GM12878 (cell line): Measurements from ENCODE around the gene SUCO. TPM values are rescaled to one million over a fixed set of nuclear protein-coding genes. Genes with fewer than 3 reads are reported as not detected.

Source experiments
- ATAC-seq: fragments of 200-7000 bp; cut with Tn5 transposase; 3 replicates; pipeline ENCODE4 v1.9.1; 2020; ENCODE audit warnings: mild to moderate bottlenecking, moderate library complexity
- BruUV-seq: library from RNA; stranded (reverse); fragments of 400-500 nt; replicated peaks from 2 replicates; lab custom pipeline; 2021; lab: Mats Ljungman, UMichigan
- CTCF ChIA-PET: fragments of 300-600 bp; sonication (Branson Sonifier 250); formaldehyde crosslinking; extraction: SDS; loops from one replicate; lab custom pipeline; 2021; ENCODE audit warnings: inconsistent platforms; lab: Yijun Ruan, JAX
- POLR2A ChIA-PET: fragments of 350-600 bp; formaldehyde crosslinking; extraction: SDS; loops from one replicate; lab custom pipeline; 2021; ENCODE audit warnings: inconsistent platforms; lab: Charles Lee
- RAD21 ChIA-PET: fragments of 300-600 bp; sonication (Branson Sonifier 250); formaldehyde crosslinking; loops from one replicate; lab custom pipeline; 2023; ENCODE audit warnings: antibody characterized with exemption; ENCODE audit not compliant: unreplicated experiment; lab: Charles Lee
- SMC1A ChIA-PET: fragments of 300-600 bp; sonication (Branson Sonifier 250); formaldehyde crosslinking; loops from one replicate; lab custom pipeline; 2023; ENCODE audit not compliant: unreplicated experiment, uncharacterized antibody; lab: Charles Lee
- DNase-seq: peaks from one replicate; pipeline ENCODE4 v3.0.0-alpha.2; 2011; ENCODE audit warnings: low read depth, low spot score
- FAIRE-seq: peaks from 3 replicates; lab custom pipeline; 2011; peaks lifted over from hg19 to GRCh38; lab: Jason Lieb, UNC
- H2AFZ ChIP-seq: 2 replicates; pipeline ENCODE4 v1.6.0; 2011; ENCODE audit warnings: low read depth, low read length, control low read depth; ENCODE audit not compliant: control insufficient read depth
- H3K27ac ChIP-seq: 2 replicates; pipeline ENCODE4 v1.5.1; 2011; ENCODE audit warnings: control low read depth; ENCODE audit not compliant: control insufficient read depth, insufficient read depth
- H3K27me3 ChIP-seq, 2 experiments: replicated peaks in 1 of 2; 2 replicates each; pipeline versions ENCODE4 v1.6.0 to v1.6.1; 2011; ENCODE audit warnings: low read length in 1 of 2; ENCODE audit not compliant: control insufficient read depth in 2 of 2, insufficient read depth in 2 of 2
- H3K36me3 ChIP-seq, 2 experiments: 2 replicates each; pipeline ENCODE4 v1.5.1; 2011; ENCODE audit warnings: low read length in 1 of 2; ENCODE audit not compliant: control insufficient read depth in 2 of 2, insufficient read depth in 2 of 2
- H3K4me1 ChIP-seq: 2 replicates; pipeline ENCODE4 v1.6.1; 2011; ENCODE audit warnings: mild to moderate bottlenecking, low read length, moderate library complexity, mixed read lengths; ENCODE audit not compliant: control insufficient read depth, insufficient read depth
- H3K4me2 ChIP-seq: 2 replicates; pipeline ENCODE4 v1.6.0; 2011; ENCODE audit warnings: control low read depth; ENCODE audit not compliant: control insufficient read depth, insufficient read depth
- H3K4me3 ChIP-seq: fragments of 200-600 bp; sonication (generic); 2 replicates; pipeline ENCODE4 v1.5.1; 2016
- H3K79me2 ChIP-seq: 2 replicates; pipeline ENCODE4 v1.6.0; 2011; ENCODE audit warnings: low read length; ENCODE audit not compliant: control insufficient read depth, insufficient read depth
- H3K9ac ChIP-seq: 2 replicates; pipeline ENCODE4 v1.8.0; 2011; ENCODE audit warnings: low read length, control low read depth, mixed read lengths; ENCODE audit not compliant: control insufficient read depth, insufficient read depth
- H3K9me3 ChIP-seq: replicated peaks from 3 replicates; pipeline ENCODE4 v1.5.1; 2011; ENCODE audit warnings: mild to moderate bottlenecking, low read length; ENCODE audit not compliant: control insufficient read depth, insufficient read depth
- H4K20me1 ChIP-seq: 2 replicates; pipeline ENCODE4 v1.6.0; 2011; ENCODE audit not compliant: control insufficient read depth, insufficient read depth
- E2F4 ChIP-seq: IDR thresholded peaks from 2 replicates; pipeline ENCODE4 v1.6.1; 2012; ENCODE audit warnings: low read depth, low read length, improper control_type of control experiment
- E4F1 ChIP-seq: fragments of 450-650 bp; IDR thresholded peaks from 2 replicates; pipeline ENCODE4 v1.6.1; 2018; ENCODE audit warnings: borderline replicate concordance, mild to moderate bottlenecking; ENCODE audit not compliant: partially characterized antibody
- HSF1 ChIP-seq: fragments of 150-350 bp; IDR thresholded peaks from 2 replicates; pipeline ENCODE4 v1.6.1; 2014; ENCODE audit warnings: mild to moderate bottlenecking, low read depth, low read length
- KDM1A ChIP-seq: fragments of 200-600 bp; sonication (generic); IDR thresholded peaks from 2 replicates; pipeline ENCODE4 v1.6.1; 2016; ENCODE audit warnings: borderline replicate concordance
- MAX ChIP-seq: IDR thresholded peaks from 2 replicates; pipeline ENCODE4 v1.6.1; 2012; ENCODE audit warnings: low read depth, low read length, improper control_type of control experiment
- MLLT1 ChIP-seq: fragments of 450-650 bp; IDR thresholded peaks from 2 replicates; pipeline ENCODE4 v1.6.1; 2016; ENCODE audit warnings: mild to moderate bottlenecking
- POLR2A ChIP-seq: IDR thresholded peaks from 2 replicates; pipeline ENCODE4 v1.6.1; 2011; ENCODE audit warnings: low read depth, mild to moderate bottlenecking, low read length
- POU2F2 ChIP-seq: IDR thresholded peaks from 3 replicates; pipeline ENCODE4 v1.6.1; 2011; ENCODE audit warnings: low read depth, mild to moderate bottlenecking, low read length, borderline replicate concordance
- PRDM15 ChIP-seq: fragments of 450-650 bp; formaldehyde crosslinking; IDR thresholded peaks from 2 replicates; pipeline ENCODE4 v1.4.0; 2020; ENCODE audit warnings: mild to moderate bottlenecking, moderate library complexity
- ZNF384 ChIP-seq: IDR thresholded peaks from 2 replicates; pipeline ENCODE4 v1.6.1; 2012; ENCODE audit warnings: low read depth, mild to moderate bottlenecking, low read length, improper control_type of control experiment, borderline replicate concordance
- WGBS: methylation state at CpG from one replicate; pipeline ENCODE4 v1.1.6; 2016; ENCODE audit warnings: low lambda C conversion rate; ENCODE audit not compliant: insufficient replicate concordance, insufficient coverage; ENCODE audit errors: missing lambda C conversion rate; 5-methylcytosine and 5-hydroxymethylcytosine counted together
- in situ Hi-C: fragments of 300-500 bp; cut with MboI; formaldehyde crosslinking; loops from 9 replicates; pipeline ENCODE4 v1.14.3; 2018; ENCODE audit warnings: mixed read lengths
- intact Hi-C: fragments of 100-400 bp; cut with micrococcal nuclease; formaldehyde crosslinking; loops from one replicate; pipeline ENCODE4 v1.14.2; 2022; ENCODE audit not compliant: unreplicated experiment
- polyA plus RNA-seq, 11 experiments: library from polyadenylated mRNA; depleted of rRNA in 4 of 11; unstranded in 6 of 11; stranded (reverse) in 5 of 11; fragments of >200 nt; fragmentation: Nextera tagmentation in 4 of 11; fragmentation: Illumina TruSeq in 1 of 11; extraction: Ambion mirVana in 4 of 11; extraction: Trizol in 1 of 11; gene quantifications; 1 replicate in 1 of 11; 2 replicates in 10 of 11; pipeline versions ENCODE4 v1.2.1 to v1.2.3, GENCODE V29; 2011 to 2016; ENCODE audit warnings: inconsistent platforms in 2 of 11, missing spikeins in 2 of 11, low read depth in 1 of 11
- total RNA-seq, 4 experiments: library from RNA; depleted of rRNA in 3 of 4; stranded (reverse); fragments of >200 nt in 3 of 4; fragmentation: Illumina TruSeq in 1 of 4; extraction: Trizol in 1 of 4; gene quantifications; 2 replicates each; pipeline versions ENCODE4 v1.2.1 to v1.2.3, GENCODE V29; 2013 to 2021

The SUCO gene
- total and polyA plus RNA-seq, 10 of the 15 experiments (the other 5 are each of a cell fraction or from before 2014, with no cell fraction given): 1.7 to 15.3 (median 8.4) TPM

GRCh38 chr1:172637522-172637921, 104.6 kb downstream of the SUCO start (continued):
- TF ChIP-seq HSF1: no peak
- no peak for TF ChIP-seq E2F4
- no peak for TF ChIP-seq POU2F2
- TF ChIP-seq MLLT1: no peak

- ChIA-PET CTCF (no interaction called here), RAD21 (interaction anchor here (1.7 kb wide), 1 partner anchor 80 kb away, joined by 3 read pairs; no protein-coding TSS in a partner anchor), POLR2A (no interaction called here), SMC1A (interaction anchor here (1.0 kb wide), 1 partner anchor 71 kb away, joined by 3 read pairs; no protein-coding TSS in a partner anchor)
- Histone ChIP-seq H3K9me3 (no peaks in the 10 kb centered on the region), H2AFZ (no peak overlapping the region), H4K20me1 (no peaks in the 10 kb centered on the region), H3K4me1 (peaks cover 22% of the 10 kb centered on the region), H3K4me2 (peak overlapping the region; percentile 12; the same call in 1 of the 2 replicates), H3K27me3 (peaks cover 0 to 5% of the 10 kb centered on the region in 2 experiments; a peak in 3 of 4 replicates), H3K79me2 (no peaks in the 10 kb centered on the region), H3K4me3 (no peak overlapping the region), H3K9ac (no peak overlapping the region), H3K27ac (no peak overlapping the region), H3K36me3 (no peaks in the 10 kb centered on the region)
- BruUV-seq: no TSS peak
- DNase-seq (no peak), FAIRE-seq (no peak), ATAC-seq (no peak)
- intact Hi-C loops: no loop called here
- in situ Hi-C loops: no loop called here
- 92% methylated on average over 2 of the region's 2 CpGs for WGBS
- TF ChIP-seq KDM1A: no peak
- no peak for TF ChIP-seq E4F1
- TF ChIP-seq POLR2A: no peak
- no peak for TF ChIP-seq PRDM15 (CRISPR knock-in tag)
- TF ChIP-seq MAX: no peak
- TF ChIP-seq ZNF384: no peak
Observed at GRCh38 chr1:172638249-172638648, 105.3 kb downstream of the SUCO start.
